ENCODE measurements around the gene COL19A1.

Gene COL19A1

GRCh38 chr6:69878795-69879194, 12.4 kb downstream of the COL19A1 start:
- no peak for TF ChIP-seq CTCF (IDR thresholded peaks at IDR 0.05; ENCODE audit: extremely low read depth, missing control alignments)
- no peak for DNase-seq (ENCODE audit: low spot score)

- no peak for DNase-seq (ENCODE audit: low spot score)
- TF ChIP-seq CTCF (IDR thresholded peaks at IDR 0.05; ENCODE audit: extremely low read depth, missing control alignments) = no peak
Measured at GRCh38 chr6:69880601-69881000, 14.2 kb downstream of the COL19A1 start.

GRCh38 chr6:69881322-69882151, 15.2 kb downstream of the COL19A1 start:
- TF ChIP-seq CTCF (IDR thresholded peaks at IDR 0.05; ENCODE audit: extremely low read depth, missing control alignments) = no peak
- peak; percentile 33 for DNase-seq (ENCODE audit: low spot score)

GRCh38 chr6:69883551-69883950, 17.2 kb downstream of the COL19A1 start:
- no peak for DNase-seq (ENCODE audit: low spot score)
- TF ChIP-seq CTCF (IDR thresholded peaks at IDR 0.05; ENCODE audit: extremely low read depth, missing control alignments) = no peak

- no peak for DNase-seq (ENCODE audit: low spot score)
- no peak for TF ChIP-seq CTCF (IDR thresholded peaks at IDR 0.05; ENCODE audit: extremely low read depth, missing control alignments)
Measured at GRCh38 chr6:69884231-69884630, 17.9 kb downstream of the COL19A1 start.

GRCh38 chr6:69887026-69887425, 20.7 kb downstream of the COL19A1 start:
- peak; percentile 15 for DNase-seq (ENCODE audit: low spot score)

More at GRCh38 chr6:69887026-69887425, 20.7 kb downstream of the COL19A1 start:
- TF ChIP-seq CTCF (IDR thresholded peaks at IDR 0.05; ENCODE audit: extremely low read depth, missing control alignments) = no peak
